K562 (cell line): ENCODE results near the gene PPP1R14C. TPM values are rescaled to one million over a fixed set of nuclear protein-coding genes. Genes with fewer than 3 reads are reported as not detected.

ENCODE experiments used
- ATAC-seq: fragments of 200-7000 bp; cut with Tn5 transposase; 3 replicates; pipeline ENCODE4 v1.9.1; 2020; ENCODE audit warnings: moderate library complexity
- BruUV-seq: library from RNA; stranded (reverse); fragments of 400-500 nt; replicated peaks from 2 replicates; lab custom pipeline; 2021; lab: Mats Ljungman, UMichigan
- CTCF ChIA-PET: fragments of 300-600 bp; formaldehyde crosslinking; extraction: SDS; loops from one replicate; lab custom pipeline; 2021; ENCODE audit warnings: low intra/inter-chr PET ratio; lab: Yijun Ruan, JAX
- POLR2A ChIA-PET: fragments of 300-600, 350-650 bp; sonication (Branson Sonifier 250); formaldehyde crosslinking; extraction: SDS; loops from one replicate; lab custom pipeline; 2021; ENCODE audit warnings: antibody characterized with exemption, inconsistent platforms; lab: Yijun Ruan, JAX
- DNase-seq, 4 experiments: peaks; one replicate each; pipeline versions ENCODE4 v3.0.0 to v3.0.0-alpha.2; 2011 to 2018; ENCODE audit warnings: low spot score in 3 of 4, mixed read lengths in 3 of 4; ENCODE audit errors: extremely low read depth in 1 of 4
- FAIRE-seq: peaks from 2 replicates; lab custom pipeline; 2011; peaks lifted over from hg19 to GRCh38; lab: Jason Lieb, UNC
- H2AFZ ChIP-seq: 2 replicates; pipeline ENCODE4 v1.6.0; 2011; ENCODE audit warnings: low read depth, low read length, control low read depth, inconsistent platforms
- H3K27ac ChIP-seq: fragments of 200-600 bp; 3 replicates; pipeline ENCODE4 v1.8.0; 2011; ENCODE audit warnings: low read depth, mild to moderate bottlenecking, control low read depth, inconsistent platforms, low read length, moderate library complexity, mixed read lengths; ENCODE audit errors: extremely low read depth
- H3K27me3 ChIP-seq, 2 experiments: fragments of 300-600 bp in 1 of 2; 2 replicates in 1 of 2; 3 replicates in 1 of 2; pipeline versions ENCODE4 v1.6.0 to v1.8.0; 2011; ENCODE audit warnings: inconsistent platforms in 2 of 2, low read length in 2 of 2, mild to moderate bottlenecking in 1 of 2, mixed read lengths in 1 of 2, moderate library complexity in 1 of 2; ENCODE audit not compliant: control insufficient read depth in 2 of 2, insufficient read depth in 2 of 2
- H3K36me3 ChIP-seq: fragments of 300-600 bp; 3 replicates; pipeline ENCODE4 v1.8.0; 2011; ENCODE audit warnings: mild to moderate bottlenecking, low read length, inconsistent platforms; ENCODE audit not compliant: control insufficient read depth, insufficient read depth
- H3K4me1 ChIP-seq, 2 experiments: fragments of 200-600 bp in 1 of 2; replicated peaks in 1 of 2; 2 replicates in 1 of 2; 3 replicates in 1 of 2; pipeline versions ENCODE4 v1.5.1 to v1.8.0; 2011; ENCODE audit warnings: inconsistent platforms in 2 of 2, low read length in 2 of 2, mild to moderate bottlenecking in 1 of 2, mixed read lengths in 1 of 2, moderate library complexity in 1 of 2; ENCODE audit not compliant: control insufficient read depth in 2 of 2, insufficient read depth in 2 of 2
- H3K4me2 ChIP-seq: 2 replicates; pipeline ENCODE4 v1.6.1; 2011; ENCODE audit warnings: low read length, control low read depth, inconsistent platforms, mixed read lengths; ENCODE audit not compliant: insufficient read depth
- H3K4me3 ChIP-seq: fragments of 200-600 bp; sonication (generic), shearing (Covaris generic); 2 replicates; pipeline ENCODE4 v1.5.1; 2016; ENCODE audit warnings: control low read depth, inconsistent platforms
- H3K79me2 ChIP-seq: fragments of 200-600 bp; 3 replicates; pipeline ENCODE4 v1.8.0; 2011; ENCODE audit warnings: low read length, inconsistent platforms; ENCODE audit not compliant: control insufficient read depth, insufficient read depth
- H3K9ac ChIP-seq, 2 experiments: 2 replicates each; pipeline versions ENCODE4 v1.6.0 to v1.6.1; 2011; ENCODE audit warnings: low read depth in 2 of 2, low read length in 2 of 2, control low read depth in 1 of 2, inconsistent platforms in 1 of 2, mild to moderate bottlenecking in 1 of 2, mixed read lengths in 1 of 2; ENCODE audit not compliant: insufficient read depth in 1 of 2
- H3K9me1 ChIP-seq: one replicate; pipeline ENCODE4 v1.6.0; 2011; ENCODE audit warnings: inconsistent platforms, mild to moderate bottlenecking, low read length, moderate library complexity; ENCODE audit not compliant: control insufficient read depth, insufficient read depth
- H3K9me3 ChIP-seq: replicated peaks from 2 replicates; pipeline ENCODE4 v1.5.1; 2011; ENCODE audit warnings: low read depth, low read length, inconsistent platforms; ENCODE audit not compliant: control insufficient read depth, insufficient read depth
- H4K20me1 ChIP-seq: replicated peaks from 2 replicates; pipeline ENCODE4 v1.6.1; 2011; ENCODE audit warnings: low read length, inconsistent platforms, mixed read lengths; ENCODE audit not compliant: control insufficient read depth, insufficient read depth
- ATF7 ChIP-seq: fragments of 450-650 bp; IDR thresholded peaks from 2 replicates; pipeline ENCODE4 v1.7.1; 2014; ENCODE audit warnings: mild to moderate bottlenecking, moderate library complexity
- ELK3 ChIP-seq: fragments of 450-650 bp; formaldehyde crosslinking; IDR thresholded peaks from 2 replicates; pipeline ENCODE4 v1.4.0; 2020; ENCODE audit warnings: mild to moderate bottlenecking
- GABPA ChIP-seq: fragments of 200-800 bp; sonication (Bioruptor generic); conservative IDR thresholded peaks from 2 replicates; pipeline ENCODE4 v1.6.1; 2016; ENCODE audit warnings: low read depth, missing genetic modification characterization, missing compliant biosample characterization
- HNRNPL ChIP-seq: fragments of 200-400 bp; formaldehyde crosslinking; IDR thresholded peaks from 2 replicates; pipeline ENCODE4 v1.6.1; 2017; ENCODE audit warnings: low read depth, mild to moderate bottlenecking, low read length
- JUNB ChIP-seq: fragments of 450-650 bp; formaldehyde crosslinking; conservative IDR thresholded peaks from 2 replicates; pipeline ENCODE4 v1.4.0; 2020; ENCODE audit warnings: mild to moderate bottlenecking
- KAT8 ChIP-seq: fragments of 450-650 bp; IDR thresholded peaks from 2 replicates; pipeline ENCODE4 v1.6.1; 2016; ENCODE audit warnings: low read depth, mild to moderate bottlenecking
- TAF15 ChIP-seq: fragments of 200-400 bp; formaldehyde crosslinking; IDR thresholded peaks from 2 replicates; pipeline ENCODE4 v1.6.1; 2017; ENCODE audit warnings: mild to moderate bottlenecking, low read depth, low read length, moderate library complexity
- TEAD2 ChIP-seq: fragments of 450-650 bp; IDR thresholded peaks from 2 replicates; pipeline ENCODE4 v1.6.1; 2016; ENCODE audit warnings: missing genetic modification characterization, control low read depth, missing compliant biosample characterization
- ZBTB40 ChIP-seq, 2 experiments: fragments of 450-650 bp in 1 of 2; sonication (generic) in 1 of 2; formaldehyde crosslinking in 1 of 2; IDR thresholded peaks; 2 replicates each; pipeline versions ENCODE4 v1.7.1 to v1.9.0; 2016 to 2022; ENCODE audit warnings: inconsistent platforms in 1 of 2, mild to moderate bottlenecking in 1 of 2, missing genetic modification reagents in 1 of 2
- WGBS: fragments of 100-300 bp; shearing (Covaris generic); methylation state at CpG from one replicate; pipeline ENCODE4 v1.1.6; 2016; ENCODE audit warnings: low coverage, mixed read lengths; ENCODE audit not compliant: insufficient coverage; ENCODE audit errors: missing lambda C conversion rate; 5-methylcytosine and 5-hydroxymethylcytosine counted together
- in situ Hi-C: fragments of 300-500 bp; cut with MboI; formaldehyde crosslinking; loops from 4 replicates; pipeline ENCODE4 v1.15.0; 2018; ENCODE audit warnings: inconsistent platforms, mixed read lengths
- intact Hi-C: fragments of 100-400 bp; cut with micrococcal nuclease; formaldehyde crosslinking; loops from 2 replicates; pipeline ENCODE4 v1.14.2; 2022
- polyA plus RNA-seq, 8 experiments: library from polyadenylated mRNA; depleted of rRNA in 4 of 8; stranded (reverse) in 5 of 8; unstranded in 3 of 8; fragments of >200 nt; fragmentation: Nextera tagmentation in 2 of 8; fragmentation: Illumina TruSeq in 1 of 8; extraction: Ambion mirVana in 2 of 8; extraction: Trizol in 1 of 8; gene quantifications; 2 replicates each; pipeline versions ENCODE4 v1.2.1 to v1.2.3, GENCODE V29; 2011 to 2014; ENCODE audit warnings: inconsistent platforms in 1 of 8, missing spikeins in 1 of 8
- total RNA-seq, 7 experiments: library from RNA; depleted of rRNA in 6 of 7; stranded (reverse); fragments of >200 nt in 6 of 7; fragmentation: Illumina TruSeq in 2 of 7; extraction: Trizol in 2 of 7; gene quantifications; 2 replicates each; pipeline versions ENCODE4 v1.2.1 to v1.2.3, GENCODE V29; 2011 to 2021; ENCODE audit warnings: low replicate concordance in 1 of 7

The PPP1R14C gene
- total and polyA plus RNA-seq, 9 of the 15 experiments (the other 6 are each of a cell fraction or from before 2014, with no cell fraction given): 4.5 to 16.6 (median 11.9) TPM

GRCh38 chr6:150202934-150203333 is 60.1 kb downstream of the PPP1R14C start (continued):
- TF ChIP-seq GABPA (tag): no peak
- TF ChIP-seq TAF15: no peak
- no peak for TF ChIP-seq TEAD2 (tag)

GRCh38 chr6:150203378-150203777 is 60.5 kb downstream of the PPP1R14C start:
- WGBS: 82% methylated on average over 12 of the region's 12 CpGs
- H3K4me1 ChIP-seq: peaks cover 22 to 23% of the 10 kb centered on the region in 2 experiments; a peak in 4 of 5 replicates
- no peaks in the 10 kb centered on the region for H3K27me3 ChIP-seq
- no peak overlapping the region for H3K27ac ChIP-seq
- ChIA-PET CTCF (no interaction called here), POLR2A (no interaction called here)
- ATAC-seq (no peak), FAIRE-seq (no peak), DNase-seq (no peak)
- peaks cover 2% of the 10 kb centered on the region; the same call in 1 of the 2 replicates for H4K20me1 ChIP-seq
- BruUV-seq: no TSS peak
- no peaks in the 10 kb centered on the region for H3K9me1 ChIP-seq
- H3K4me3 ChIP-seq: no peak overlapping the region
- no peak overlapping the region for H3K4me2 ChIP-seq
- H3K79me2 ChIP-seq: 0 out of 3 replicates have a peak, but pooled peaks cover 2% of the 10 kb centered on the region
- no peak overlapping the region for H2AFZ ChIP-seq
- H3K9me3 ChIP-seq: no peaks in the 10 kb centered on the region
- no peaks in the 10 kb centered on the region for H3K36me3 ChIP-seq
- intact Hi-C loops: no loop called here
- no peak overlapping the region for H3K9ac ChIP-seq
- in situ Hi-C loops: no loop called here
- TF ChIP-seq ATF7 (no peak), KAT8 (no peak), JUNB (CRISPR knock-in tag) (no peak), ZBTB40 (IDR thresholded peaks at IDR 0.05) (no peak), ZBTB40 (CRISPR knock-in tag; IDR thresholded peaks at IDR 0.05) (no peak), ELK3 (CRISPR knock-in tag) (no peak), HNRNPL (no peak)
